Adrenal gland (tissue), 12 donors: ENCODE data around the gene RPP30. TPM values are rescaled to one million over a fixed set of nuclear protein-coding genes. Genes with fewer than 3 reads are reported as not detected.

Source experiments
- DNase-seq, 7 donors: peaks; one replicate each; pipeline ENCODE4 v3.0.0-alpha.2; 2019 to 2020
- H3K27ac ChIP-seq, 5 donors: fragments of 200-600 bp; sonication (generic) in 4 of 5; 1 replicate in 3 of 5; 2 replicates in 2 of 5; pipeline versions ENCODE4 v1.5.1 to v1.8.0; 2016 to 2020; ENCODE audit warnings: mild to moderate bottlenecking in 1 of 5
- H3K27me3 ChIP-seq: fragments of 200-600 bp; 2 replicates; pipeline ENCODE4 v1.8.0; 2021
- H3K36me3 ChIP-seq, 2 donors: fragments of 200-600 bp; replicated peaks in 1 of 2; 1 replicate in 1 of 2; 2 replicates in 1 of 2; pipeline versions ENCODE4 v1.5.1 to v1.8.0; 2018 to 2022
- H3K4me1 ChIP-seq, 2 donors: fragments of 200-600 bp; replicated peaks in 1 of 2; 1 replicate in 1 of 2; 2 replicates in 1 of 2; pipeline versions ENCODE4 v1.5.1 to v1.8.0; 2018 to 2021
- H3K4me3 ChIP-seq, 4 donors: fragments of 200-600 bp; sonication (generic) in 3 of 4; one replicate each; pipeline ENCODE4 v1.5.1; 2016 to 2018
- H3K9me3 ChIP-seq, 3 donors: fragments of 200-600 bp; sonication (generic) in 1 of 3; replicated peaks in 1 of 3; 1 replicate in 2 of 3; 2 replicates in 1 of 3; pipeline versions ENCODE4 v1.5.1 to v1.8.0; 2016 to 2021
- CTCF ChIP-seq, 6 experiments: fragments of 450-650 bp in 4 of 6; fragments of 200-600 bp in 2 of 6; sonication (generic) in 1 of 6; IDR thresholded peaks; 1 replicate in 5 of 6; 2 replicates in 1 of 6; pipeline versions ENCODE4 v1.5.1 to v1.8.0; 2016 to 2021; ENCODE audit warnings: antibody characterized with exemption in 6 of 6, mild to moderate bottlenecking in 2 of 6, moderate library complexity in 1 of 6
- POLR2A ChIP-seq, 2 donors: fragments of 450-650 bp; IDR thresholded peaks; one replicate each; pipeline ENCODE4 v1.6.1; 2017; ENCODE audit warnings: antibody characterized with exemption in 2 of 2, mild to moderate bottlenecking in 2 of 2, moderate library complexity in 1 of 2
- WGBS, 4 donors: extraction: QIAGEN DNeasy Blood & Tissue Kit in 2 of 4; methylation state at CpG; one replicate each; pipeline versions ENCODE4 v1.1.5 to v1.1.7; 2013 to 2017; 5-methylcytosine and 5-hydroxymethylcytosine counted together
- intact Hi-C, 2 donors: fragments of 100-400 bp; cut with DNase I; formaldehyde crosslinking; loops; one replicate each; pipeline versions ENCODE4 v1.14.1 to v1.15.0; 2022 to 2023
- polyA plus RNA-seq, 3 donors: library from polyadenylated mRNA; stranded (reverse); fragments of 200-250 nt in 2 of 3; fragments of 350-450 nt in 1 of 3; fragmentation: Illumina TruSeq in 1 of 3; extraction: RNeasy Lipid Tissue Mini Kit (QIAGEN cat#74804) in 1 of 3; gene quantifications; one replicate each; pipeline ENCODE4 v1.2.3, GENCODE V29; 2013 to 2014
- total RNA-seq, 9 donors: library from RNA; depleted of rRNA in 4 of 9; stranded (reverse); fragments of >200 nt in 4 of 9; fragments of 120-200 nt in 1 of 9; fragmentation: NEBNext Ultra II Directional in 1 of 9; extraction: Animal tissue kit (Norgen Biotek cat#: 25700) in 1 of 9; gene quantifications; one replicate each; pipeline versions ENCODE4 v1.1.0 to v1.2.4, GENCODE V29; 2013 to 2023
- donor health status: healthy with polysubstance abuse.
- donor health status: Bipolar disorder and iron deficiency.
- donor health status: DM: yes; HTN: yes; CAD: no.
- donor health status: DM: no; HTN: no; CAD: no.
- donor health status: DM: no; HTN: no; CAD: no.
- donor health status: DM: yes; HTN: yes; CAD: no.

Gene RPP30
- total and polyA plus RNA-seq, 12 donors = 18.6 to 60.7 (median 27.5) TPM

GRCh38 chr10:90929179-90929578 is 57.4 kb downstream of the RPP30 start:
- 64 to 73% (median 68%) methylated on average over 5 of the region's 5 CpGs for WGBS, 4 donors
- no peaks in the 10 kb centered on the region for H3K4me1 ChIP-seq
- H3K27me3 ChIP-seq = peaks cover 9% of the 10 kb centered on the region
- no peaks in the 10 kb centered on the region for H3K36me3 ChIP-seq
- no peak overlapping the region for H3K4me3 ChIP-seq
- intact Hi-C loops = no loop called here
- no peaks in the 10 kb centered on the region for H3K9me3 ChIP-seq
- DNase-seq = no peak
- no peak for TF ChIP-seq POLR2A (IDR thresholded peaks at IDR 0.05)
- no peak for TF ChIP-seq CTCF (IDR thresholded peaks at IDR 0.05)
- H3K27ac ChIP-seq = peak overlapping the region in 1 of 5 donors; percentile 17

- Histone ChIP-seq H3K9me3 (no peaks in the 10 kb centered on the region), H3K27ac (peak overlapping the region in 3 of 5 donors; percentile 32 to 84 (median 59)), H3K27me3 (no peaks in the 10 kb centered on the region), H3K4me1 (no peaks in the 10 kb centered on the region), H3K36me3 (no peaks in the 10 kb centered on the region), H3K4me3 (no peak overlapping the region)
- intact Hi-C loops = no loop called here
- no peak for TF ChIP-seq POLR2A (IDR thresholded peaks at IDR 0.05)
- no peak for TF ChIP-seq CTCF (IDR thresholded peaks at IDR 0.05)
- 48 to 65% (median 64%) methylated on average over 5 of the region's 5 CpGs for WGBS, 4 donors
- peak in 3 of 7 donors; percentile 15 to 55 (median 28) for DNase-seq
Measured at GRCh38 chr10:90930070-90930837, 58.5 kb downstream of the RPP30 start.

- H3K9me3 ChIP-seq = no peaks in the 10 kb centered on the region
- intact Hi-C loops = no loop called here
- no peak overlapping the region for H3K4me3 ChIP-seq
- H3K27me3 ChIP-seq = no peaks in the 10 kb centered on the region
- peak overlapping the region in 3 of 5 donors; percentile 32 to 84 (median 59) for H3K27ac ChIP-seq
- no peaks in the 10 kb centered on the region for H3K36me3 ChIP-seq
- WGBS, 4 donors = 52 to 58% (median 54%) methylated on average over 6 of the region's 6 CpGs
- TF ChIP-seq POLR2A (IDR thresholded peaks at IDR 0.05) = no peak
- DNase-seq = peak; percentile 21 to 82 (median 48)
- H3K4me1 ChIP-seq = no peaks in the 10 kb centered on the region
Measured at GRCh38 chr10:90930971-90931871, 59.4 kb downstream of the RPP30 start.

- WGBS, 4 donors = 70 to 83% (median 73%) methylated on average over 5 of the region's 5 CpGs
- Histone ChIP-seq H3K4me3 (no peak overlapping the region), H3K36me3 (no peaks in the 10 kb centered on the region), H3K27me3 (no peaks in the 10 kb centered on the region), H3K4me1 (no peaks in the 10 kb centered on the region), H3K9me3 (no peaks in the 10 kb centered on the region), H3K27ac (no peak overlapping the region)
- no peak for DNase-seq
- TF ChIP-seq CTCF (IDR thresholded peaks at IDR 0.05) = no peak
- no peak for TF ChIP-seq POLR2A (IDR thresholded peaks at IDR 0.05)
- intact Hi-C loops = no loop called here
Measured at GRCh38 chr10:90935581-90936275, 64.0 kb downstream of the RPP30 start.
